Trophoblast cell (in vitro differentiated cells and primary cell): ENCODE data around the gene TRABD2B.

Experiments
- DNase-seq, 2 donors: peaks; one replicate each; pipeline ENCODE4 v3.0.0-alpha.2; 2016
- H2AFZ ChIP-seq: 2 replicates; pipeline ENCODE4 v1.6.1; 2013; ENCODE audit warnings: low read length, moderate library complexity, mild to moderate bottlenecking; ENCODE audit not compliant: insufficient read depth, poor library complexity
- H2AK5ac ChIP-seq: 2 replicates; pipeline ENCODE4 v1.6.1; 2013; ENCODE audit warnings: mild to moderate bottlenecking, low read length
- H2BK120ac ChIP-seq: 2 replicates; pipeline ENCODE4 v1.6.1; 2013; ENCODE audit warnings: low read length, mild to moderate bottlenecking, moderate library complexity; ENCODE audit not compliant: insufficient read depth, poor library complexity
- H2BK12ac ChIP-seq: 2 replicates; pipeline ENCODE4 v1.6.1; 2013; ENCODE audit warnings: mild to moderate bottlenecking, low read length, moderate library complexity
- H2BK5ac ChIP-seq: 2 replicates; pipeline ENCODE4 v1.6.1; 2013; ENCODE audit warnings: low read length, low read depth, moderate library complexity, mild to moderate bottlenecking; ENCODE audit not compliant: poor library complexity
- H3K14ac ChIP-seq: 2 replicates; pipeline ENCODE4 v1.6.1; 2013; ENCODE audit warnings: mild to moderate bottlenecking, low read length
- H3K18ac ChIP-seq: 2 replicates; pipeline ENCODE4 v1.6.1; 2013; ENCODE audit warnings: mild to moderate bottlenecking, low read length
- H3K23ac ChIP-seq: 2 replicates; pipeline ENCODE4 v1.6.1; 2013; ENCODE audit warnings: low read length
- H3K27ac ChIP-seq: 2 replicates; pipeline ENCODE4 v1.5.1; 2013; ENCODE audit warnings: low read depth, mild to moderate bottlenecking, inconsistent platforms, low read length, moderate library complexity
- H3K27me3 ChIP-seq: 2 replicates; pipeline ENCODE4 v1.6.1; 2013; ENCODE audit warnings: inconsistent platforms, mild to moderate bottlenecking, low read length, moderate library complexity; ENCODE audit not compliant: insufficient read depth
- H3K36me3 ChIP-seq, 2 experiments: 1 replicate in 1 of 2; 2 replicates in 1 of 2; pipeline ENCODE4 v1.6.1; 2013; ENCODE audit warnings: low read length in 2 of 2, mild to moderate bottlenecking in 2 of 2, moderate library complexity in 1 of 2; ENCODE audit not compliant: insufficient read depth in 2 of 2, control insufficient read depth in 1 of 2
- H3K4ac ChIP-seq: 2 replicates; pipeline ENCODE4 v1.6.1; 2013; ENCODE audit warnings: low read depth, mild to moderate bottlenecking, low read length, moderate library complexity
- H3K4me1 ChIP-seq, 2 experiments: 1 replicate in 1 of 2; 2 replicates in 1 of 2; pipeline ENCODE4 v1.6.1; 2013; ENCODE audit warnings: low read length in 2 of 2, mild to moderate bottlenecking in 2 of 2, moderate library complexity in 1 of 2; ENCODE audit not compliant: insufficient read depth in 2 of 2, control insufficient read depth in 1 of 2
- H3K4me2 ChIP-seq: 2 replicates; pipeline ENCODE4 v1.6.1; 2013; ENCODE audit warnings: inconsistent platforms, mild to moderate bottlenecking, low read length, moderate library complexity
- H3K4me3 ChIP-seq: 2 replicates; pipeline ENCODE4 v1.5.1; 2013; ENCODE audit warnings: mild to moderate bottlenecking, low read depth, low read length, inconsistent platforms
- H3K79me1 ChIP-seq: one replicate; pipeline ENCODE4 v1.6.1; 2013; ENCODE audit warnings: low read length
- H3K79me2 ChIP-seq: 2 replicates; pipeline ENCODE4 v1.6.1; 2013; ENCODE audit warnings: low read length, mild to moderate bottlenecking; ENCODE audit not compliant: control insufficient read depth, insufficient read depth, poor library complexity
- H3K9ac ChIP-seq: 2 replicates; pipeline ENCODE4 v1.6.1; 2013; ENCODE audit warnings: mild to moderate bottlenecking, low read length
- H3K9me3 ChIP-seq: 2 replicates; pipeline ENCODE4 v1.6.1; 2013; ENCODE audit warnings: low read depth, mild to moderate bottlenecking, control low read depth, inconsistent platforms, low read length; ENCODE audit not compliant: insufficient read depth
- H4K12ac ChIP-seq: 2 replicates; pipeline ENCODE4 v1.6.1; 2013; ENCODE audit warnings: low read depth, mild to moderate bottlenecking, low read length, moderate library complexity
- H4K8ac ChIP-seq: 2 replicates; pipeline ENCODE4 v1.6.1; 2013; ENCODE audit warnings: low read depth, mild to moderate bottlenecking, low read length, moderate library complexity
- H4K91ac ChIP-seq: one replicate; pipeline ENCODE4 v1.6.1; 2013; ENCODE audit warnings: low read depth, mild to moderate bottlenecking, low read length, moderate library complexity
- WGBS: extraction: QIAGEN DNeasy Blood & Tissue Kit; methylation state at CpG from one replicate; pipeline ENCODE4 v1.1.7; 2013; ENCODE audit warnings: missing lambda C conversion rate; ENCODE audit not compliant: insufficient read length, insufficient coverage; ENCODE audit errors: extremely low coverage; 5-methylcytosine and 5-hydroxymethylcytosine counted together

TRABD2B gene

DNA sequence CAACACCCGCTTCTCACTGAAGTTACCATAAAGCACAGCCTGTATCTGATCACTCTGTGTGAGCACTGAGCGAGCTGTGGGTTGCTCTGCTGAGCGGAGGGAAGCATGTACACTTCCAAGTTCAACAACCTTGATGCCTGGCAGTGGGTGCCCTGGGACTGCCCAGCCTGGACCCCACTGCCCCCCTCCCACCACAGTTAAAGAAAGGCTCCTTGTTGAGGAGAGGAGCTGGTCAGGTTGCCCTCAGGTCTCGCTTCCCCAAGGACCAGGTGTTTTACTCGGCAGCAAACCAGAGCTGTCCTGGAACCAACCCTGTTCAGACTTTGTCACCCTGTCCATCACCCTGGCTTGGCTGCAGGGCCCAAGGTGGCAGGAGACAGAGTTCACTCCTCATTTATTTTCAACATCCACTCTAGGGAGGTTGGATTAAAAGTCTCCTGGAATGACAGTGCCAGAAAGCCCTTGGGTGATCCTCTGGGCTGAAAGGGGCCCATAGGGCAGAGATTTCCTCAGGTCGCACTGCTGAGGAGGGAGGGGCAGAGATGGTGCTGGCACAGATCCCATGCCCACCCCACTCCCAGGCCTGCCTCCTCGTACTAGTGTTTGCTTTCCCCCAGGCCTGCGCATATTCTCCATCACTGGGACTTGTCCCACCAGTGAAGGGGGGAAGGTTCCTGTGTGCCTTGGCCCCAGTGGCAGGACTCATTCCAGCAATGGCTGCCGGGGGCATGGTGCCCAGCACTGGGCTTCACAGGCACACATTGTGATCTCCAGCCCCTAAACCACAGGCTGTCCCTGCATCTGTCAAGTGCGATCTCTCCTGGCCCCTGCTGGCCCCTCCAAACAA is 101.7 kb downstream of the TRABD2B start:
- Histone ChIP-seq H2BK12ac (no peak overlapping the region), H4K91ac (no peak overlapping the region), H2AK5ac (no peak overlapping the region), H3K4me3 (no peak overlapping the region), H2BK120ac (no peak overlapping the region), H3K27ac (no peak overlapping the region), H2BK5ac (no peak overlapping the region), H4K12ac (no peak overlapping the region), H3K4ac (no peak overlapping the region), H3K9me3 (peaks cover 2% of the 10 kb centered on the region), H3K27me3 (no peaks in the 10 kb centered on the region), H3K36me3 (no peaks in the 10 kb centered on the region), H3K79me2 (no peaks in the 10 kb centered on the region), H2AFZ (no peak overlapping the region), H3K23ac (no peak overlapping the region), H3K14ac (no peak overlapping the region), H3K18ac (no peak overlapping the region), H4K8ac (no peak overlapping the region), H3K79me1 (no peaks in the 10 kb centered on the region), H3K9ac (no peak overlapping the region), H3K4me2 (no peak overlapping the region), H3K4me1 (peaks cover 0 to 7% of the 10 kb centered on the region in 2 experiments)
- no CpG with 5 or more reads among the region's 10 CpGs for WGBS
- DNase-seq: no peak

DNA sequence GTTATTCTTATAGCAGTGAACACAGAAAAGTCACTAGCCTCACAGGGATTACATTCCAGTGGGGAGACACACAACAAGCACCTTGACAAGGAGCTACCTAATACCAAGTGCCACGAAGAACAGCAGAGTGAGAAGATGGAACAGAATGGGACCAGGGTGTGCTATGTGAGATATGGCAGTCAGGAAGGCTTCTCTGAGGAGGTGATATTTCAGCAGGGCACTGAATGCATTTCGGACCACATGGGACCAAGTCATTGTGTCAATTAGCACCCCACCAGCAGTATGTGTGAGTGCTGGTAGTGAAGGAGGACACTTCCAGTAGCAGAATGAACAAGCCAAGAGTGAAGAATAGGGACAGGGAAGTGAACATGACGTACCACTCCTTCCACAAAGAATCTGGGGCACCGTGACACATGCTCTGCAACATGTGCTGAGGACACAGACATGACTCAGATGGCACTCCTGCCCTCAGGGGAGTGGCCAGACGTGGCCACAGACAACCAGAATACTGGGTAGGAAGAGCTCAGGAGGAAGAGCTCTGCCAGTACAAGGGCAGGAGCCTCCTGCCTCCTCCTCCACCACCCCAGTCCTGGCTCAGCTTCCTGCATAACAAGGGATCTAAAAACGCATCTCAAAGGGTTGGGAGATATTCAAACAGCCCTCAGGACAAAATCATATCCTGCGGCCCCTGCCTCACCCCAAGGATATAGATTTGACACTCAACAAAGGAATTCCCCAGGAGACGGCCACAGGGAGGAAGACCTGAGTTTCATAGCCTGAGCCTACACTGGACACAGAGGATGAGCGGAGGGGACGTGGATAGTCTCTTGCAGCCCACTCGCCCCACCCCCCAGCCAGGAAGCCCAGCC is 102.5 kb downstream of the TRABD2B start:
- no peak overlapping the region for H2BK120ac ChIP-seq
- no peaks in the 10 kb centered on the region for H3K27me3 ChIP-seq
- H3K4ac ChIP-seq: no peak overlapping the region
- peaks cover 2% of the 10 kb centered on the region for H3K9me3 ChIP-seq
- no peak overlapping the region for H4K8ac ChIP-seq
- H3K4me2 ChIP-seq: no peak overlapping the region
- no peaks in the 10 kb centered on the region for H3K36me3 ChIP-seq
- H3K23ac ChIP-seq: no peak overlapping the region
- no peak overlapping the region for H4K91ac ChIP-seq
- H3K18ac ChIP-seq: no peak overlapping the region
- WGBS: no CpG with 5 or more reads among the region's 11 CpGs
- no peak overlapping the region for H3K4me3 ChIP-seq
- no peak overlapping the region for H3K14ac ChIP-seq
- no peak overlapping the region for H2AFZ ChIP-seq
- H3K4me1 ChIP-seq: peaks cover 0 to 7% of the 10 kb centered on the region in 2 experiments
- H4K12ac ChIP-seq: no peak overlapping the region
- no peak overlapping the region for H2AK5ac ChIP-seq
- no peak overlapping the region for H2BK5ac ChIP-seq
- no peak overlapping the region for H2BK12ac ChIP-seq
- no peaks in the 10 kb centered on the region for H3K79me1 ChIP-seq
- peak; percentile 65 to 78 for DNase-seq
- H3K27ac ChIP-seq: no peak overlapping the region
- no peak overlapping the region for H3K9ac ChIP-seq
- no peaks in the 10 kb centered on the region for H3K79me2 ChIP-seq

DNA sequence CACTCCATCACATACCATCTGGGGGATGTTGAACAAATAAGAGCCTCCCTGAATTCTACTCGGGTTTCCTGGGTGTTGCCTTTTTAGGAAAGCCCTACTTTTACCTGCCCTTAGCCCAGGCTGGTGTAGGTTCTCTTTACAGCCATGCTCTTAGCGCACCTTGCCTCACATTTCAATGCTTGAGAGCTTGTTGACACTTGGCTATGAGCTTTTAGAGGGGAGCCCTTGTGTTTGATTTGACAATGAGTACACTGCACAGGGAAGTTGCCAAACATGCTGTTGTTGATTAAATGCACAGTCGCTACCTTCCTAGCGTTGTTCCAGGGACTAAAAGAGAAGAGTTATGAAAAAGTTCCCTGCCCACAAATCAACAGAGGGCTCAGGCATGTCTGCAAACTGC is 103.8 kb downstream of the TRABD2B start:
- Histone ChIP-seq H3K4me3 (no peak overlapping the region), H3K4me1 (peaks cover 0 to 7% of the 10 kb centered on the region in 2 experiments), H3K23ac (no peak overlapping the region), H2BK12ac (no peak overlapping the region), H3K79me2 (no peaks in the 10 kb centered on the region), H3K27me3 (no peaks in the 10 kb centered on the region), H3K79me1 (no peaks in the 10 kb centered on the region), H3K27ac (no peak overlapping the region), H4K8ac (no peak overlapping the region), H3K4ac (no peak overlapping the region), H2AFZ (no peak overlapping the region), H3K9ac (no peak overlapping the region), H3K18ac (no peak overlapping the region), H3K36me3 (no peaks in the 10 kb centered on the region), H2AK5ac (no peak overlapping the region), H4K91ac (no peak overlapping the region), H3K4me2 (no peak overlapping the region), H3K9me3 (peaks cover 2% of the 10 kb centered on the region), H3K14ac (no peak overlapping the region), H2BK5ac (no peak overlapping the region), H2BK120ac (no peak overlapping the region), H4K12ac (no peak overlapping the region)
- DNase-seq: no peak
- no CpG with 5 or more reads among the region's 4 CpGs for WGBS

GRCh38 chr1:47890779-47891178 is 106.4 kb downstream of the TRABD2B start:
- Histone ChIP-seq H3K27me3 (no peaks in the 10 kb centered on the region), H2BK12ac (no peak overlapping the region), H3K23ac (no peak overlapping the region), H3K4ac (no peak overlapping the region), H3K9ac (no peak overlapping the region), H3K4me3 (no peak overlapping the region), H3K36me3 (no peaks in the 10 kb centered on the region), H3K4me2 (no peak overlapping the region), H3K79me1 (no peaks in the 10 kb centered on the region), H2BK5ac (no peak overlapping the region), H3K79me2 (no peaks in the 10 kb centered on the region), H2AFZ (no peak overlapping the region), H4K91ac (no peak overlapping the region), H2BK120ac (no peak overlapping the region), H4K12ac (no peak overlapping the region), H3K9me3 (peaks cover 2% of the 10 kb centered on the region), H3K18ac (no peak overlapping the region), H3K14ac (no peak overlapping the region), H2AK5ac (no peak overlapping the region), H4K8ac (no peak overlapping the region), H3K4me1 (peaks cover 0 to 7% of the 10 kb centered on the region in 2 experiments), H3K27ac (no peak overlapping the region)
- no peak for DNase-seq
- WGBS: no CpG with 5 or more reads among the region's 5 CpGs
